Urinary bladder (tissue), 4 donors: ENCODE results near the gene COMMD10. TPM values are rescaled to one million over a fixed set of nuclear protein-coding genes. Genes with fewer than 3 reads are reported as not detected.

ENCODE experiments used
- DNase-seq: peaks from one replicate; pipeline ENCODE4 v3.0.0-alpha.2; 2015; ENCODE audit errors: extremely low spot score
- H3K27ac ChIP-seq: one replicate; pipeline ENCODE4 v1.5.1; 2013; ENCODE audit warnings: low read depth, mild to moderate bottlenecking, moderate library complexity
- H3K36me3 ChIP-seq: one replicate; pipeline ENCODE4 v1.6.1; 2013; ENCODE audit warnings: mild to moderate bottlenecking, moderate library complexity; ENCODE audit not compliant: insufficient read depth
- H3K4me1 ChIP-seq: one replicate; pipeline ENCODE4 v1.6.1; 2013; ENCODE audit warnings: mild to moderate bottlenecking, moderate library complexity; ENCODE audit not compliant: insufficient read depth
- H3K4me3 ChIP-seq: one replicate; pipeline ENCODE4 v1.5.1; 2013; ENCODE audit warnings: low read depth, low read length
- WGBS: extraction: QIAGEN DNeasy Blood & Tissue Kit; methylation state at CpG from one replicate; pipeline ENCODE4 v1.1.7; 2013; 5-methylcytosine and 5-hydroxymethylcytosine counted together
- polyA plus RNA-seq: library from polyadenylated mRNA; stranded (reverse); fragments of 200-250 nt; gene quantifications from one replicate; pipeline ENCODE4 v1.2.3, GENCODE V29; 2013
- total RNA-seq: library from RNA; depleted of rRNA; stranded (reverse); fragments of >200 nt; gene quantifications from one replicate; pipeline ENCODE4 v1.2.3, GENCODE V29; 2014
- donor health status: healthy with polysubstance abuse.
- donor health status: healthy.

COMMD10 gene
- 74.7 TPM for total RNA-seq
- 22.5 TPM for polyA plus RNA-seq

GRCh38 chr5:116084871-116085715 lies at the start of gene COMMD10:
COMMD10 (plus strand) TSS chr5:116085025.
- peak within 1 kb of the TSS; percentile 89 for H3K27ac ChIP-seq
- H3K4me3 ChIP-seq = peak within 1 kb of the TSS; percentile 78
- peaks cover 1% of the 10 kb centered on the region for H3K4me1 ChIP-seq
- under 1% methylated on average over 65 of the region's 65 CpGs for WGBS
- DNase-seq = peak; percentile 66
- H3K36me3 ChIP-seq = no peaks in the 10 kb centered on the region

DNA sequence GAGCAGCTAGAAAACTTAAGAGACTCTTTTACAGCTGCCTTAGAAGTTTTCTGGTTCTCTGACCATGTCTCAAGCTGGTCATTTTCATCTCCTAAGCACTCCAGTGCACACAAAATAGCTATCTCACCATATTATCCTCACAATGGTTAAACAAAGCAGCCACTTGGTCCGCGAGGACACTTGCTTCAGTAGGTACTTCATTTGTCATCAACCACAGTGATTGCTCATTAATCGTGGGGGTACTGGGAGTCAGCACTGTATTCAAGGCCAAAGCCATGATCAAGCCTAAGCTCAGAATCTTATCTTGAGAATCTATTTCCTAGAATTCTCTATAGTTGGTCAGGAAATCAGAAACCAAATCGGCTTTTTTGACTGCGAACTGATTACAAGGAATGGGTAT lies 49.7 kb upstream of the COMMD10 start:
- DNase-seq = no peak
- Histone ChIP-seq H3K4me1 (no peaks in the 10 kb centered on the region), H3K27ac (no peak overlapping the region), H3K36me3 (no peaks in the 10 kb centered on the region), H3K4me3 (no peak overlapping the region)
- 91% methylated on average over 5 of the region's 5 CpGs for whole genome bisulfite sequencing

GRCh38 chr5:116037236-116037822 lies 47.5 kb upstream of the COMMD10 start:
- no peak for DNase-seq
- no peaks in the 10 kb centered on the region for H3K36me3 ChIP-seq
- WGBS = 75% methylated on average over 3 of the region's 3 CpGs
- H3K4me3 ChIP-seq = no peak overlapping the region
- H3K27ac ChIP-seq = no peak overlapping the region
- H3K4me1 ChIP-seq = no peaks in the 10 kb centered on the region

DNA sequence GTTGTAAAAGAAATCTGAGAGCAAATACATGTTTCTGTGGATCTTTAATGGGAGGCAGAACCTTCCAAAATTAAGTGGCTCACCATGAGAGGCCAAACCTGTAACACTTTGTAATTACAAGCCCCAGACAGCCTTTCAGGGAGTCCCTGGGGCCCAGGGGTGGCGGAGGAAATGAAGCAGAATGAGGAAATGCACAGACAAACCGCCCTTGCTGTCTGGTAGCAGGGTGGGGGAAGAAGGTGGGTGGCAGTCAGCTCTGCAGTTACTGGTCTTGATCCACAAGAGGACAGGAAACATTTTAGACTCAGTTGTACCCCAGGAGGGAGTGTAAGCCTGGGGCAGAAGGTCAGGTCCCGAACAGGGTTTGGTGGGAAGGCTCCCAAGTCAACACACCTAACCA lies 46.0 kb upstream of the COMMD10 start:
- Histone ChIP-seq H3K4me1 (no peaks in the 10 kb centered on the region), H3K27ac (no peak overlapping the region), H3K36me3 (no peaks in the 10 kb centered on the region), H3K4me3 (no peak overlapping the region)
- 71% methylated on average over 3 of the region's 3 CpGs for WGBS
- no peak for DNase-seq

- Histone ChIP-seq H3K4me1 (no peaks in the 10 kb centered on the region), H3K27ac (no peak overlapping the region), H3K36me3 (no peaks in the 10 kb centered on the region), H3K4me3 (no peak overlapping the region)
- DNase-seq = no peak
Measured at GRCh38 chr5:116042375-116042774, 42.5 kb upstream of the COMMD10 start.

DNA sequence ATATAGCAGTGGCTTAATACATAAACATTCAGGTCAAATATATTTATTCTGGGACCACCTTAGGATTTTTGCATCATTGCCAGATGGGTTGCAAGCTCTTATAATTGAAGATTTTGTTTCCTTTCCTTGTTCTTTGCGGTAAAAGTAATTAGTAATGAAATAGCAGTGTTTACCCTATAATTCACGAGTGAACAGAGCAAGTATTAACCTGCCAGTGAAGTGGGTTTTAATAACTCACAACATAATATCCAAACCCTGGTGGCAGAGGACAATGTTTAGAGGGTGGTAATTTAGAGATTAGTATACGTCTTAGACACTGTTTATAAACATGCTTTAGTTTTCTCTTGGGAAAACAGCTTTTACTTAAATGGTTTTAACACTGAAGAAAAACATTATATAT lies 40.8 kb upstream of the COMMD10 start:
- no peak for DNase-seq
- no peaks in the 10 kb centered on the region for H3K36me3 ChIP-seq
- H3K27ac ChIP-seq = no peak overlapping the region
- H3K4me1 ChIP-seq = no peaks in the 10 kb centered on the region
- WGBS = 51% methylated on average over 3 of the region's 3 CpGs
- no peak overlapping the region for H3K4me3 ChIP-seq

DNA sequence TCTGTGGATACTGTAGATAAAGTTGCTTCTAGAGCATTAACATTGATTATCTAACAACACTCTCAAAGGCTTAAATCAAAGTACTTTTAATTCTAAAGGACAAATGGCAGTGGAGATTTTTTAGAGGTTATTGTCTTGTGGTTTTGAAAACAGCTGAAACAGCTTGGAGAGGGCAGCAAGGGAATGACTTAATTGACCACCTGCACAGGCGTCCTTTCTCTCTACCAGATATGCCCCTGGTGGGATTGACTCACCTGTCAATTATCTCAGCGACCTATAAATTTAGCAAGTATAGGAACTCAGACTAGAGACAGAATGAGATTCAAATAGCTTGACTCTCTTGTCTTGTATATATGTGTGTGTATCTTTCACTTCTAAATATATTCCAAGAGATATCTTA lies 39.0 kb upstream of the COMMD10 start:
- Histone ChIP-seq H3K36me3 (no peaks in the 10 kb centered on the region), H3K27ac (no peak overlapping the region), H3K4me1 (no peaks in the 10 kb centered on the region), H3K4me3 (no peak overlapping the region)
- no peak for DNase-seq
- WGBS = 72% methylated on average over 2 of the region's 2 CpGs

GRCh38 chr5:116046261-116046660 lies 38.6 kb upstream of the COMMD10 start:
- DNase-seq = no peak
- WGBS = 87% methylated on average over 3 of the region's 3 CpGs
- Histone ChIP-seq H3K4me3 (no peak overlapping the region), H3K27ac (no peak overlapping the region), H3K4me1 (no peaks in the 10 kb centered on the region), H3K36me3 (no peaks in the 10 kb centered on the region)

DNA sequence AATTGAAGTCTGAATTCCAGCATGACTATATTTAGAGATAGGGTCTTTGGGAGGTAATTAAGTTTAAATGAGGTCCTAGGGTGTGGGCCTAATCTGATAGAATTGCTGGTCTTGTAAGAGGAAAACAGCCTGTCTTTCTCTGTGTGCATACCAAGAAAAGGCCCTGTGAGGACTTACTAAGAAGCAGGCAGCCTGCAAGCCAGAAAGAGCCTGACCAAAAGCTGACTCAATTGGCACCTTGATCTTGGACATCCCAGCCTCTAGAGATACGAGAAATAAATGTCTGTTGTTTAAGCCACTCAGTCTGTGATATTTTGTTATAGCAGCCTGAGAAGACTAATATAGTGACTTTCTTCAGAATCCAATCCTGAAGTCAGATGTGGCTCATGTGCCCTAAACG lies 38.0 kb upstream of the COMMD10 start:
- WGBS = 84% methylated on average over 2 of the region's 2 CpGs
- Histone ChIP-seq H3K27ac (no peak overlapping the region), H3K4me1 (no peaks in the 10 kb centered on the region), H3K36me3 (no peaks in the 10 kb centered on the region), H3K4me3 (no peak overlapping the region)
- DNase-seq = no peak

DNA sequence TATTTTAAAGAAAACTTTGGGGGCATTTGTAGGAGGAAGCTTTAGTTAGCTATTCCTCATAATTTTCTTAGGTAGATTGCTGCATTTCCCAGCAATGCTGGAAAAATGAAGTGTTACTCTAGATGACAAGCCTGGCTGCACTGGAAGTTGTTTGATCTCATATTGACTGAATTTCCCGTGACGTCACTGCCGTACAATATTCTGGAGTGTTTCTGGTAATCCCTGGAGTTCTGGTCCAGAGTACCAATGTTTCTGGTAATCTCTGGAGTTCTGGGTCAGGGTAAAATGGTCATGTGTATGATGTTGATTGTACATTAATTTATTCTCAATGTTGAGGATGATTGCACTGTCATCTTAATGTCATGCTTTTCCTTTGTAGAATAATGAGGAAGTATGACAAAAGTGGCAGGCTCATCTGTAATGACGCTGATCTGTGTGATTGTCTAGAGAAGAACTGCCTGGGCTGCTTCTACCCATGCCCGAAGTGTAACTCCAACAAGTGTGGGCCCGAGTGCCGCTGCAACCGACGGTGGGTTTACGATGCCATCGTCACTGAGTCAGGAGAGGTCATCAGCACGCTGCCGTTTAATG lies 26.4 kb upstream of the COMMD10 start:
- Histone ChIP-seq H3K4me3 (no peak overlapping the region), H3K36me3 (no peaks in the 10 kb centered on the region), H3K27ac (no peak overlapping the region), H3K4me1 (no peaks in the 10 kb centered on the region)
- no peak for DNase-seq
- 73% methylated on average over 13 of the region's 13 CpGs for WGBS

DNA sequence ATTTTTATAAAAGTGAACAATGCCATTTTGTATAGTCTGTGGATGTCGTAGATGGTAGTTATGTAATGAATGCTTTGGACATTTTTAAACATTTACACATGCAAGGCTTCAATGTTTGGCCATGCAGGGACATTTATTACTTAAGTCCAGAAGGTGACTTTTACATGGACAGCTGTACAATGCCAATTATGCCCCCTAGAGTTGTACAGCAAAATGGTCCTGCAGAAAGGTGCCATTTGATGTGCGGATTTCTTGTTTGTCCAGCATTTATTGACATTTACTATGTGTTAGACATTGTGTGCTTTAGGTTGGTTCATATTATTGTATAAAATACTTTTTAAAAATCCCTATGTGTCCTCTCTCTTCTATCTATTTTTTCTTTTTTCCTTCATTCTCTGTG lies 22.5 kb upstream of the COMMD10 start:
- H3K4me1 ChIP-seq = no peaks in the 10 kb centered on the region
- no peak for DNase-seq
- H3K27ac ChIP-seq = no peak overlapping the region
- H3K4me3 ChIP-seq = no peak overlapping the region
- no peaks in the 10 kb centered on the region for H3K36me3 ChIP-seq
- WGBS = 60% methylated on average over 2 of the region's 2 CpGs

DNA sequence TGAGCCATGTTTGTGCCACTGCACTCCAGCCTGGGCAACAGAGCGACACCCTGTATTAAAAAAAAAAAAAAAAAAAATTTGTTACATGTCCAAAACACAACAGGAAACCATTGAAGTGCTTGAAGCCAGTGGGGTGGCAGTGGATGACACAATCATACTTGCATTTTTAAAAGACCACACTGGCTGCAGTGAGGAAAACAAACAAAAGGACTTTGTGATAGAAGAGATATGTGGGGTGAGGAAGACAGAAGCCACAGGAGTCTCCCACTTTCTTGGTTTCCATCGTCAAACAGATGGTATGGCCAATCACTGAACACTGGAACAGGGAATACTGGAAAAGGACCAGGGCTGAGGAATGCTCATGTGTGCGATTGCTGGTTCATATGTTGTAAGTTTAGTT lies 20.9 kb upstream of the COMMD10 start:
- DNase-seq = no peak
- Histone ChIP-seq H3K4me3 (no peak overlapping the region), H3K36me3 (no peaks in the 10 kb centered on the region), H3K27ac (no peak overlapping the region), H3K4me1 (no peaks in the 10 kb centered on the region)
- WGBS = 82% methylated on average over 3 of the region's 3 CpGs

- Histone ChIP-seq H3K27ac (no peak overlapping the region), H3K4me3 (no peak overlapping the region), H3K4me1 (no peaks in the 10 kb centered on the region), H3K36me3 (no peaks in the 10 kb centered on the region)
- peak; percentile 32 for DNase-seq
- WGBS = 21% methylated on average over 4 of the region's 4 CpGs
Measured at GRCh38 chr5:116068028-116068632, 16.7 kb upstream of the COMMD10 start.

DNA sequence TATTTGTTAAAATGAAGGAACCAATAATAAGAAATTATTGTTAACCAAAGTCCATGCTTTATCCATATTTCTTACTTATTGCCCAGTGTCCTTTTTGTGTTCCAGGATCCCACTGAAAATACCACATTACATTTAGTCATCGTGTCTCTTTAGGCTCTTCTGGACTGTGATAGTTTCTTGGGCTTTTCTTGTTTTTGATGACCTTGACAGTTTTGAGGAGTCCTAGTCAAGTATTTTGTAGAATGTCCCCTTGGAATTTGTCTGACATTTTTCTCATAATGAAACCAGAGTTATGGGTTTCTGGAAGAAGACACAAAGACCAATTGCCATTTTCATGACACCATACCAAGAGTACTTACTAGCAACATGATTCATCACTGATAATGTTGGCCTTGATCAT lies 13.6 kb upstream of the COMMD10 start:
- DNase-seq = no peak
- H3K4me3 ChIP-seq = no peak overlapping the region
- 97% methylated on average over 1 of the region's 1 CpG for WGBS
- H3K4me1 ChIP-seq = no peaks in the 10 kb centered on the region
- no peak overlapping the region for H3K27ac ChIP-seq
- no peaks in the 10 kb centered on the region for H3K36me3 ChIP-seq
